Neural progenitor cell (in vitro differentiated cells): ENCODE measurements around the gene ACTL7B.

ENCODE experiments used
- CTCF ChIP-seq: fragments of 200-600 bp; sonication (generic); IDR thresholded peaks from 2 replicates; pipeline ENCODE4 v1.5.1; 2017; ENCODE audit warnings: antibody characterized with exemption, mild to moderate bottlenecking
- EZH2 ChIP-seq: fragments of 200-600 bp; sonication (generic); IDR thresholded peaks from 2 replicates; pipeline ENCODE4 v1.6.1; 2017; ENCODE audit warnings: antibody characterized with exemption, mild to moderate bottlenecking, moderate library complexity
- EZH2phosphoT487 ChIP-seq: fragments of 200-600 bp; sonication (generic); IDR thresholded peaks from 2 replicates; pipeline ENCODE4 v1.6.1; 2017; ENCODE audit warnings: antibody characterized with exemption

- TF ChIP-seq CTCF (no peak), EZH2phosphoT487 (no peak), EZH2 (no peak)
Observed at GRCh38 chr9:108867116-108867515, 11.3 kb upstream of the ACTL7B start.
